Activated CD4-positive, alpha-beta T cell treated with anti-CD3 and anti-CD28 coated beads, Interleukin-2, Interleukin-6, amounts not matched to agents 100 ng/mL and 50 ng/mL, durations not matched to agents 16 hours and 8 hours (primary cell): ENCODE data around the gene COPS9.

Experiments
- DNase-seq: peaks from one replicate; pipeline ENCODE4 v3.0.0-alpha.2; 2020

The COPS9 gene

DNA sequence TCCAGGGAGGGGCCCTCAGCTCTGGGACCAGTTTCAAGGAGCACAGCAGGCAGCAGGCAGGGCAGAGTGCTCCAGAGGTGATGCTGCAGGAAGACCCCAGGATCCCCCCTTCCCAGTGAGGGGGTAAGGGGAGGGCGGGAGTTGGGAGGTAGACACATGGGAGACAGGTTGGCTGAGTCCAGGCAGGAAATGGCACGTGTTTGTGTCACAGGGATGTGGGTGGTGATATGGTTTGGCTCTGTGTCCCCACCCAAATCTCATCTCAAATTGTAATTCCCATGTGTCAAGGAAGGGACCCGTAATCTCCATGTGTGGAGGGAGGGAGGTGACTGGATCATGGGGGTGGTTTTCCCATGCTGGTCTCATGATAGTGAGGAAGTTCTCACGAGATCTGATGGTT, 29.6 kb upstream of the COPS9 start:
- no peak for DNase-seq

DNA sequence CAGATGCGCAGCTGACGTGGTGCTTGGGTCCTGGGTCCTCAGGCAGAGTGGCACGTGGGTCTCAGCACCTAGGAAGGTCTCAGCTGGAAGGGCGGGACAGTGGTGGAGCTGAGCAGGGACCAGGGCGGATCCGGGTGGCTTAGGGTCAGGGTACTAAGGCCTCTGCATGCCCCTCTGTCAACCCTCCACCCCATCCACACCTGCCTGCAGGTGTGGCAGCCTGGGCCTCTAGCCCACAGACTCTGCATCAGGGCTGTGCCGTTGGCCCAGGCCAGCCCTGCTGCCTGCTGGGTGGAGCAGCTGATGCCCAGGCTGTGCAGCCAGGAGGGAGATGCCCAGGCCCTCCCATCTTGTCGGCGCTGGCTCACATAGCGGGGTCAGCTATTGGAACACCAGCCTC, 28.9 kb upstream of the COPS9 start:
- no peak for DNase-seq

DNA sequence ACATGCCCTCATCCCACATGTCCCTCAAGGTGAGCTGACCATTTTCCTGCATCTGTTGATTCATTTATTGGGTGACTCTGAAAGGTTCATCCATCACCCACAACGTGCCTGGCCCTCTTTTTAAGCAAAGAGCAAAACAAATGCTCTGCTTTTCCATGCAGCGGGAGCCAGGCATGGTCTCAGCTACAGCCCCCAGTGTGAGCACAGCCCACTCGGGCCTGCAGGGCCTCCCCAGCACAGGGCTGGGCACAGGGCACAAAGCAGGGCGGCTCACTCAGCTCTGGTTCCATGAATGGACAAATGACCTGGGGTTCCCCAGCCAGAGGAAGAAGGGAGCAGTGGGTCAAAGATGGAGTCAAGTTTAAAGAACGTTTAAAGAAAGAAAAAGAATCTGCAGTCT, 28.5 kb upstream of the COPS9 start:
- no peak for DNase-seq

DNA sequence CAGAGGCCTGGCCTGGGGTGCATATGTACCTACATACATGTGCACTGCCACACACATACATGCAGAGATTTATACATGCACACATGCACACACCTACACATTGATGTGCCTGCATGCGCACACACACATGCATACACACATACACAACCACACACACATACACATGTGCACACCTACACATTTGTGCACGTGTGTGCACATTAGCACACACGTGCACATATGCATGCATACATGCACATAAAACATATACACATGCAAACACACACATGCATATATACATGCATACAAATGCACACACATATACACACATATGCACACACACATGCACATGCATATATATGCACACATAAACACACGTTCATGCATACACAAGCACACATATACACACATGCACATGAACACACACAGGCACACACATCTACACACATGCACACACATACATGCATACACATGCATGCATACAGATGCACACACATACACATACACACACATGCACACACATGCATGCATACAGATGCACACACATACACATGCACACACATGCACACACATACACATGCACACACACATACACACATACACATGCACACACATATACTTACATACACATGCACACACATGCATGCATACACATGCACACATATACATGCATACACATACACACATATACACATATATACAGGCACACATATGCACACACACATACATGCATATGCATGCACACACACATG, 27.9 kb upstream of the COPS9 start:
- no peak for DNase-seq

DNA sequence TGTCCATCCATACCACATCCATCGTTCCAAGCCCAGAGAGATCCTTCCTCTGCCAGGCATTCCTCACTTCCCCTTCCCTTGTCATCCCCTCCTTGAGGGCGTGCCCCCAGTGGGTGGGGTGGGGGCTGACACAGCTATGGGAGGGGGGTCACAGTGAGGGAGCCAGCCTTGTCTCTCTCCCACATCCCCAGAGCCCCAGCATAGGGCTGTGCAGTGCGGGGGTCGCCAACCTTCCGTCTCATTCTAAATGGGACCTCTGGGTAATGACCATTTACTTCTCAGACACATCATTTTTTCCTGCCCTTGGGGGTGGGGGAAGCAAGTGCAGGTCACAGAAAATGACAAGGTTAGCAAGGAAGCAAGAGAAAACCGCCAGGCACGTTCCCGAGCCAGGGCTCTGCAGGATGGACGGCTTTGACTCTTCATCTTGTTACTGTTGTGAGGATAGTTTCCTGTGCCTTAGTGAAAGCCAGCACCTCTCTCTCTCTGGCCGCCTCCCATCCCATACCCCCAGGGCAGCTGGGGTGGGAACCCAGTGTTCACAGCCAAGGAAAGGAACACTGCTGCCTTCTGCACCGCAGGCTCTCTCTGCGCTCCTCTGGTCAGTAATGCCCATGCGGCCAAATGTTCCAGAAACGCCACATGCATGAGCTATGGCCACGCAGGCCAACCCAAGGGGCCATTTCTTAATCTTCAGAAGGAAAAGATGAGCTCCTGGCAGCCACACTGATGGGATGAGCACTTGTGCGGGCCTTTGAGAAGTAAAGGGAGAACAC, 27.0 kb upstream of the COPS9 start:
- DNase-seq, result no peak

DNA sequence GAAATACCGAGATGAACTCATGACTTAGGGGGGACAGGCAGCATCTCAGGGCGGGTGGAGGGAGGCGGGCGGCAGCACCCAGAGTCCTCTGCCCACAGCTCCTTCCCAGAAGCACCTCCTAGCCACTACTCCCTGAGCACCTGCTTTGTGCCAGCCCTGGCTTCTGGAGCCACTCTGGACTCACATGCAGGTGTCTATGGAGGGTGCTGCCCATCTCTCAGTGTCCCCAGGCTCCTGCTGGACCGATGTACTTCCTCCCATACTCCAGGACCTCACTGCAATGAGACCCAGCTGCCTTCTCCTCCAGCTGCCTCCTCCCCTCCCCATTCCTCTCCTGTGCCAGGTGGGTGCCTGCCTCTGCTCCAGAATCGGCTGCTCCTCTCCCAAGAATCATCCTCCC, 26.4 kb upstream of the COPS9 start:
- no peak for DNase-seq

DNA sequence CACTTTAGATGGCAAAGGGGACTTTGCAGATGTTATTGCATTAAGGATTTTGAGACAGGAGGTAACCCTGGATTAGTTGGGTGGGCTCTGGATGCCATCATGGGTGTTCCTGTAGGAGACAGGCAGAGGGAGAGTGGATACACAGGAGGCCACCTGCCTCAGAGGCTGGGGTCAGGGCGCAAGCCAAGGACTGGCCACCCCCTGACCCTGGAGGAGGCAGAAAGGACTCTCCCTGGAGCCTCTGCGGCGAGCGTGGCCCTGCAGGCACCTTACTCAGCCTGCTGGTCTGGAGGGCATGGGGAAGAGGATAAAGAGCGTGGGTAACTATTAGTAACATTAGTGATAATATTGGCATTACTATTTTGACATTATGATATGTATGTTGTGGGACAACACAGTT, 25.9 kb upstream of the COPS9 start:
- no peak for DNase-seq

DNA sequence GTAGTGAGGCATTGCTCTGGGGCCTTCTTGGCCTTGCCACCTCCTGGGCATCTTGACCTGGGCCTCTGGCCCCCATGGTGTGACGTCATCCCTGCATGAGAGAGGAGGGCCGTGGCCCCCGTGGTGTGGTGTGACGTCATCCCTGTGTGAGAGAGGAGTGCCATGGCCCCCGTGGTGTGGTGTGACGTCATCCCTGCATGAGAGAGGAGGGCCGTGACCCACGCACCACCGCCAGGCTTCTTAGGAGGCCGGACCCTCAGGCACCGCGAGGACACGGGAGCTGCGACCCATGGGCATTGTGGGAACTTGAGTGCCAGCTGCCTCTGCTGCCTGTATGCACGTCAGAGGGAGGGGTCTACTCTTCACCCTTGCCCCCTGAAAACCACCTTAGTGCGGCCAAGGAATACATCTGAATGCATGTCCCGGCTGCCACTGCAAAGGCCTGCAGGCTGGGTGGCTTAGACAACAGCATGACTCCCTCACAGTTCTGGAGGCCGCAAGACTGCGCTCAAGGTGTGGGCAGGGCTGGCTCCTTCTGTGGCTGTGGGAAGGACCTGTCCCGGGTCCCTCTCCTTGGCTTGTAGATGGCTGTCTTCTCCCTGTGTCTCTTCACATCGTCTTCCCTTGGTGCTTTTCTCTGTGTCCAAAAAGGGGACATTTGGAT, 25.1 kb upstream of the COPS9 start:
- DNase-seq, result no peak

DNA sequence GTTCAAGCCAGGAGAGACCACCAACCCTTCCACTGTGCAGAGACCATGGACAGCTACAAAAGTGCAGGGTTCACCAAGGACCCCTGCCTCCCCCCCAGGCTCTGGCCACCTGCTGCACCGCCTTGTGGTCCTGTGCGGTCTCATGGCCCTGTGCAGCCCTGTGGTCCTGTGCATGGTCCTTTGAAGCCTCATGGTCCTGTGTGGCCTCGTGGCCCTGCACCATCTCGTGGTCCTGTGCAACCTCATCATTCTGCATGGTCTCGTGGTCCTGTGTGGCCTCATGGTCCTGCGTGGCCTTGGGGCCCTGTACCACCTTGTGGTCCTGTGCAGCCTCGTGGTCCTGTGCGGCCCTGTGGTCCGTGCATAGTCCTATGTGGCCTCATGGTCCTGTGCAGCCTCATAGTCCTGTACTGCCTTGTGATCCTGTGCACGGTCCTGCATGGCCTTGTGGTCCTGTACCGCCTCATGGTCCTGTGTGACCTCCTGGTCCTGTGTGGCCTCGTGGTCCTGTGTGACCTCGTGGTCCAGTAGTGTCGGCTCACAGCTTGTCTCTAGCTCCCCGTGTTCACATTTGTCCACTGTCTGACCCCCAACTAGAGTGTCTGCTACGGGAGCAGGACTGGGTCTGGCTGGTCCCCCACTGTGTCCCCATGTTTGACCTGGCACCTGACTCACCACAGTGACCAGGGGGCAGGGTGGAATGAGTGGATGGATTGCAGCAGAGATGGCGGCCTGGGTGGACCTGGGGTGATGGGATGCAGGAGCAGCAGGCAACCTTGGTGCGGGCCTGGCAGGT, 24.4 kb upstream of the COPS9 start:
- DNase-seq, result no peak

DNA sequence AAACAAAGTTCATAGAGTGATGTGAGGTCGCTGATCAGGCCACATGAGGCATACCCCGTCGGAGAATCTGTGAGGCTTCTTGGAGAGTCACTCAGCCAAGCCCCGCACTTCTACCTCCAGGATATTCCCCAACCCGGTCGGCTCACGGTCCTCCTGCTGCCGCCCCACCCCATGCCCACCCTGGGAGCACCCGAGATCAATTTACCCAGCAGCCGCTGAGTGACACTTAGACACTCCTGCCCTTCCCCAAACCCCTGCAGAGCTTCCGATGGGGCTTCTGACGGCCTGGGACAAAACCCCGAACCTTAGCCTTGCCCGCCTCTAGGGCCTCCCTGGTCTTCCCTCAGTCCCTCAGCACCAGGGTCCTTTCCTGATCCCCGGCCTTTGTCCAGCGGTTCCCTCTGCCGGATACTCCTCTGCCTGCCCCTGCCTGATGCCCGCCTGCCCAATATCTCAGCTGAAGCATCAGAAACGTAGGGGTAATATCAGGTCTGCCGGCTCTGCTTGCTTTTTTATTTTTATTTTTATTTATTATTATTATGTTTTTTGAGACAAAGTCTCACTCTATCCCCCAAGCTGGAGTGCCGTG, 23.2 kb upstream of the COPS9 start:
- DNase-seq, result no peak

DNA sequence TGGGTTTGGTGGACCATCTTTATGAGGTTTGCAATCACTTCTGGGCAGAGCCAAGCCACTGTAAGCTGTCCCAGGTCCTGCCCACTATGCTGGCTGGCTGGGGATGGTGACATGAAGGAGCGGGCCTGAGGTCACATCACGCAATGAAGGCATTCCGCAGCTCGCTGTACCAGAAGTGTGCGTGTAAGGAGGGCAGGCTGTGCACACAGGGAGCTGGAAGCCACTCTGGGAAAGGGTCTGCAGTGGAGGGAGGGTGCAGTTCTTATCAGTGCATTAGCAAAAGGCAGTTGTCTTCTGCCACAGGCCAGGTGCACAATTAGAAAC, 21.0 kb upstream of the COPS9 start:
- DNase-seq, result no peak

DNA sequence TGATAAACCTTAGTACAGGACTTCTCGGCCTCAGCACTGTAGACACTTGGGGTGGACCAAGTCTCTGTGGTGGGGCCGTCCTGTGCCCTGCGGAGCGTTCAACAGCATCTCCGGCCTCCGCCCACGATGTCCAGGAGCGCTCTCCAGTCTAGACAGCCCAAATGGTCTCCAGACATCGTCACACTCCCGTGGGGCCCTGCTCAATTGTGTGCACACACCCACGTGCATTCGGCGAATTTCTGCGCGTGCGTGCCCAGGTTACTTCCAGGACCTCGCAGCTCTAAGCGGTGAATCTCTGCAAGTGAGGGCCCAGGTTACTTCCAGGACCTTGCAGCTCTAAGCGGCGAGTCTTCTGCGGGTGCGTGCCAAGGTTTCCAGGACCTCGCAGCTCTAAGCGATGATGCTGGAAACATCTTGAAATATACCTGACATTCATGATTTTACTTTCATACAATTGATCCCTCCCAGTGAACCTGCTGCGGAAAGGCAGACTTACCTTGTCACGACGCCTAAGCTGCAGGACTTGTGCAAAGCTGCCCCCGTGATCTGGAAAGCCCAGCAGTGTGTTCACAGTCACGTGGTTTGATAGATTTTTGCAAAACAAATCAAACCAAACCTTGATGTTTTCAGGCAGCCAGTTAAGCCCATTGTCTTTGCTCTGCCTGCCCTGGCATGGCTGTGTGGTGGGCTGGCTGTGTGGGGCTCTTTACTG, 20.5 kb upstream of the COPS9 start:
- DNase-seq, result no peak

DNA sequence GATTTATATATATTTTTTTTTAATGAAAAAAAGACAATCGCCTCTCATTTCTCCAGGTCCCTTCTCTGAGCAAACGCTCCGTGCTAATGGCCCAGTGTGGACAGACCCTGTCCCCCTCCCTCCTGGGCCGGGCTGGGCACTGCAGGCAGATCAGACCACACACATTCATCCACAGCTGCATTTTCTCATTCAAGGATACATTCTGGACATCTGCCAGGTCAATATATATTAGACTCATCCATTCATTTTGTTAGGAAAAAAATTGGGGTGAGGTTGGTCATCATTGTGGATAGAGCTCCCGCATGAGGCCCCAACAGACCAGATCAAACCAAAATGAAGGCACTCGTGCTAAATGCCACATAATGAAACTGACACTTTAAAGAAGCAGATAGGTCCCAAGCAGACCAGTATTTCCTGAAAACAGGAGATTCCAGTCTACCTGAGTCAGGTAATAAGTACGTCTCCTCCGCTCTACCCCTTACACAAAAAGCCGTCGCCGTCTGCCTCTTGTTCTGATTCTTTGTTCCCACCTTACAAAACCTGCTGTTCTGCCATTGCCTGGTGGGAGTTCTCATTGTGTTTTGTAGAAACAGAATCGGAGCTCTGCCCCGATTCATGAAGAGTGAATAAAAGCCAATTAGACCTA, 19.8 kb upstream of the COPS9 start:
- DNase-seq, result no peak

DNA sequence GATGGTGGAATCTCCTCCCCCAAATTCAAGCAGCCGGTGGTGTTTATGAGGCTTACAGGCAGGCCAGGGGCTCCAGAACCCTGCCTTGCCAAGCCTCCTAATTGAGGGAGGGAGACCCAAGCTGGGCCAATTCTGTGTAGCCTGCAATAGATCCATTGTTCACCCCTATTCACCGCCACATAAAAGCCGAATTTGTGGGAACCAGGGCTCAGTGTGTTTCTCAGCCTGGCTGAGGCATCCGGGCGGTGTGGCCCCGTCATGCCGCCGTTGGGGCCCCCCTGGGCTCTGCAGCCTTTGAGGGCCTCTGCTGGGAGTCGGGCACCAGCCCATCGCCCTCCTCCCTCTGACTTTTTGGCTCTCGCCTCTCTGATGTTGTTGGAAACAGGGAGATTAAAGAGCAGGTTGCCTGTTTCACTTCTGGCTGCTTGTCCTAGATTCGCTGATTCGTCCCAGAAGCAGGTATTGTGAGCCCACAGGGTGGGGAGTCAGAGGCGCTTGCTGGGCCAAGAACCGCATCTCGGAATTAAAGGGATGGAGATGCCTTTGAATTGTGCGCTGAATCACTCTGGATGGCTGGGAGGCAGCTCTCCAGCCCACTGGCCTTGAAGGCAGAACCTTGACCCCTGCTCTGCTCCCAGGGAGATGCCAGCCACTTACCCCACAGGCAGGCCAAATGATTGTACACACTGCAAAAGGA, 19.1 kb upstream of the COPS9 start:
- no peak for DNase-seq

DNA sequence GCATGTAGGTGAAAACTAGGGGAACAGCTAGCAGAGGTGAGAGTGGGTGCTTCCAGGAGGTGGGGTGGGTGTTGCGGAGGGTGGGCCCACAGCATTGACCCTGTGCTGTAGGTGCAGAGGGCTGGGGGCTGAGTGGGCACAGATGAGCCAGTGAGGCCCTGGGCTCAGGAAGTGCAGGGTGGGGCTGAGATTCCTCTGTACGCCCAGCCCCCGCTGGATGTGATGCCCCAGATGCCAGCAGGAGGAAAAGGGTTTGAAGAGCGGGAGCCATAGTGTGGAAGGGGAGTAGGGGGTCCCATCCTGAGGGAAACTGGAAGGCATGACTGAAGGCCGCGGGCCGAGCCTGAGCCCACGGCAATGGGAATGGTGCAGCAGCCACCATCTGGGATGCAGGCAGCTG, 18.5 kb upstream of the COPS9 start:
- DNase-seq, result no peak

DNA sequence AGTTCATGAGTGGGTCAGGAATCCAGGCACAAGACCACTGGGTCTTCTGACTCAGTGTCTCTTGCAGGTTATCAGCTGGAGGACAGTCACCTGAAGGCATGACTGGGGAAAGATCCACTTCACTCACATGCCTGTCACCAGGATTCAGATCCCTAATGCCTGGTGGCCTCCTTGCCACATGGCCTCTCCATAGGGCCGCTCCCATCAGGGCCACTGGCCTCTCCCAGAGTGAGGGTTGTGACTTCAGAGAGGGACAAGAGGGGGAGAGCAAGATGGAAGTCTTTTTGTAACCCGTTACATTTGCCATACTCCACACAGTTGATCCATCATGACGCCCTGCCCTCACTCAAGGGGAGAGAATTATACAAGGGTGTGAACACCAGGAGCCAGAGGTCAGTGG, 17.3 kb upstream of the COPS9 start:
- DNase-seq, result no peak

DNA sequence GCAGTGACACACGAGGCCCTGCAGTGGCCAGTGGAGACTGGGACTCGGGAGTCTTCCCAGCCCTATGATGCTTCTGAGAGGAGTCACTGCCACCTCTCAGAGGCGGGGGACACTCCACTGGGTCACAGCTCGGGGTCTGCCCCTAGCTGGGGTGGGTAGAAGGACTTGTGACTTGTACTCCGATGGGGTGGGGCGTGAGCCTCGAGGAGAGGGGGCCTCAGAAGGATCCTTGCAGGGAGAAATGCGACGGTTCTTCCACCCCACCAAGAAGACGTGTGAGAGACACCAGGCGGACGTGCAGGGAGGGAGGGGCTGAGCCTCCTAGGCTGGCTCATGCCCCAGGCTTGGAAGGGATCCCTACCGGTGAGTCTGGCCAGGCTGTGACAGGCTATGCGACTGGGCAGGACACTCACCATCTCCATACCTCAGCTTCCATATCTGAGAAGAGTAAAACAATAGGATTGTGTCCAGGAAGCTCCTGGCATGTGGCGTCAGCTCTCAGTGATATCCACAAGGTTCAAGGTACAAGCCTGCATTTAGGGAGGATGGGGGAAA, 15.4 kb upstream of the COPS9 start:
- no peak for DNase-seq

DNA sequence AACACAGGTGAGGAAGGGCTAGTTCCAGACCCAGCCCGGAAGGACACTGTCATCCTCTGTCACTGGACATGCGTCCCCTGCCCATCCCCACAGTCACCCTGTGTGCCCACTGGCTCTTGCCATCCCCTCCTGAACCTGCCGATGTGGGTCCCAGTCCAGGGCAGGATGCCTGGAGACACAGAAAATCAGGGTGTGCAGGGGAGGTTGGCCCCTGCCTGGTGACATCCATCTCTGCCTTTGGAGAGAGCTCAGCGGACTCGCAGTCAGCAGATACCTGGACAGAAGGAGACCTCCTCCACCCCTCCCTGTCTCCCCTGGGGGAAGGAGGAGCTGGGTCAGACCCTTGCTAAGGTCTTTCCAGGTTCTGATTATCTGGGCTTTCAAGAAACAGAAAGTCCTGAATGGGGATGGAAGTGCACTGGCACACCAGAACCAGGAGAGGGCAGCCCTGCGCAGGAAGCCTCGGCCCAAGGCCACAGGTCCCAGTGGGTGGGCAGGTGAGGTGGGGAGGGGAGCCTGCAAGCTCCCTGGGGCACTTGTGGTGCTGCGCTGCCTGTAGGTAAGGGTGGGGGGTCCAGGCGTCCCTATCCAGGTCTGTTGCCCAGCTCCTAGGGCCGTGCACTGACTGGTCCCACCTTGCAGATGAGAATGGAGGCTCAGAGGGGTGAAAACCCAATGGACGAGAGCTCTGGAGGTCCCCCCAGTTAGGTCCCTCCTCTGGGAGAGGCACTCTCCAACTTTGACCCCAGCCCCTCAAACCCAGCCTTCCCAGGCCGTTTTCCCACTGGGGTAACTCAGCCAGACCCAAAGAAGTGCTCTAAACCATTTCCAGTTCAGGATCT, 14.1 kb upstream of the COPS9 start:
- DNase-seq, result peak; percentile 46

DNA sequence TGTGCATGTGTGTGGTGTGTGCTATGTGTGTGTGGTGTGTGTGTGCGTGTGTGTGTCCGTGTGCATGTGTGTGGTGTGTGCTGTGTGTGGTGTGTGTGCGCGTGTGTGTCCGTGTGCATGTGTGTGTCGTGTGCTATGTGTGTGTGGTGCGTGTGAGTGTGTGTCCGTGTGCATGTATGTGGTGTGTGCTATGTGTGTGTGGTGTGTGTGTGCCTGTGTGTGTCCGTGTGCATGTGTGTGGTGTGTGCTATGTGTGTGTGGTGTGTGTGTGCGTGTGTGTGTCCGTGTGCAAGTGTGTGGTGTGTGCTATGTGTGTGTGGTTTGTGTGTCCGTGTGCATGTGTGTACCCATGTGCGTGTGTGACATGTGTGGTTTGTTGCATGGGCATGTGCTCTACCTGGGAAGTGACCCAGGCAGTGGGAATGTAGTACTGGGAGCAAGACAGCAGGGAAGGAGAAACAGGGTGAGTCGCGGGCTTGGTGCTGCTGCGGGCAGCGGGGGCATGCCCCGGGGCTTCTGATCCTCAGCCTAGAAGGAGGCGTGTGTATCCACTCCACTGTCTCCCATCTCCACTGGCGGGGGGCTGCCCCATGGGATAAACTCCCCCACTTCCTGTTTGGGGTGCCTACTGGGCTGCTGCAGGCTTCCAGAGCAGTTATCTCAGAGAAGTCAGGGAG, 11.9 kb upstream of the COPS9 start:
- no peak for DNase-seq
